ENCODE data around the gene AKR1C1.

DNA sequence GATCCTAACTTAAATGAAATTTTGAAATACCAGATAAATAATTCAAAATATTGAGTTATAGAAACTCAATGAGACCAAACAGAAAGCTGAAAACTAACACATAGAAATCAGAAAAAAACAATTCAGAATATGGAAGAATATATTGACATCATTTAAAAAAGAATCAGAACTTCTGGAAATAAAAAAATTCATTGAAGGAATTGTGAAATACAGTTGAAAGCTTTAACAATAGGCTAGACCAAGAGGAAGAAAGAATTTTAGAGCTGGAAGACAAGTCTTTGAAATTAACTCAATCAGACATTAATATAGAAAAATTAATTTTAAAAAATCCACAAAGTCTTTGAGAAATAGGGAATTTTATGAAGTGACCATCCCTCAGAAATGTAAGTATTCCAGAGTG lies 36.8 kb upstream of the AKR1C1 start:
- TF ChIP-seq, protein P1, sequence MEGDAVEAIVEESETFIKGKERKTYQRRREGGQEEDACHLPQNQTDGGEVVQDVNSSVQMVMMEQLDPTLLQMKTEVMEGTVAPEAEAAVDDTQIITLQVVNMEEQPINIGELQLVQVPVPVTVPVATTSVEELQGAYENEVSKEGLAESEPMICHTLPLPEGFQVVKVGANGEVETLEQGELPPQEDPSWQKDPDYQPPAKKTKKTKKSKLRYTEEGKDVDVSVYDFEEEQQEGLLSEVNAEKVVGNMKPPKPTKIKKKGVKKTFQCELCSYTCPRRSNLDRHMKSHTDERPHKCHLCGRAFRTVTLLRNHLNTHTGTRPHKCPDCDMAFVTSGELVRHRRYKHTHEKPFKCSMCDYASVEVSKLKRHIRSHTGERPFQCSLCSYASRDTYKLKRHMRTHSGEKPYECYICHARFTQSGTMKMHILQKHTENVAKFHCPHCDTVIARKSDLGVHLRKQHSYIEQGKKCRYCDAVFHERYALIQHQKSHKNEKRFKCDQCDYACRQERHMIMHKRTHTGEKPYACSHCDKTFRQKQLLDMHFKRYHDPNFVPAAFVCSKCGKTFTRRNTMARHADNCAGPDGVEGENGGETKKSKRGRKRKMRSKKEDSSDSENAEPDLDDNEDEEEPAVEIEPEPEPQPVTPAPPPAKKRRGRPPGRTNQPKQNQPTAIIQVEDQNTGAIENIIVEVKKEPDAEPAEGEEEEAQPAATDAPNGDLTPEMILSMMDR (IDR thresholded peaks at IDR 0.05; ENCODE audit: insufficient read depth, low read depth, low read length): no peak
- TF ChIP-seq EZH2 (IDR thresholded peaks at IDR 0.05; ENCODE audit: insufficient read depth, low read length): no peak

Data from astrocyte (in vitro differentiated cells and primary cell).